Measurements from ENCODE around the gene PEX5L. TPM values are rescaled to one million over a fixed set of nuclear protein-coding genes. Genes with fewer than 3 reads are reported as not detected.

PEX5L gene
- polyA plus RNA-seq, 1 donor: 0.61 TPM

DNA sequence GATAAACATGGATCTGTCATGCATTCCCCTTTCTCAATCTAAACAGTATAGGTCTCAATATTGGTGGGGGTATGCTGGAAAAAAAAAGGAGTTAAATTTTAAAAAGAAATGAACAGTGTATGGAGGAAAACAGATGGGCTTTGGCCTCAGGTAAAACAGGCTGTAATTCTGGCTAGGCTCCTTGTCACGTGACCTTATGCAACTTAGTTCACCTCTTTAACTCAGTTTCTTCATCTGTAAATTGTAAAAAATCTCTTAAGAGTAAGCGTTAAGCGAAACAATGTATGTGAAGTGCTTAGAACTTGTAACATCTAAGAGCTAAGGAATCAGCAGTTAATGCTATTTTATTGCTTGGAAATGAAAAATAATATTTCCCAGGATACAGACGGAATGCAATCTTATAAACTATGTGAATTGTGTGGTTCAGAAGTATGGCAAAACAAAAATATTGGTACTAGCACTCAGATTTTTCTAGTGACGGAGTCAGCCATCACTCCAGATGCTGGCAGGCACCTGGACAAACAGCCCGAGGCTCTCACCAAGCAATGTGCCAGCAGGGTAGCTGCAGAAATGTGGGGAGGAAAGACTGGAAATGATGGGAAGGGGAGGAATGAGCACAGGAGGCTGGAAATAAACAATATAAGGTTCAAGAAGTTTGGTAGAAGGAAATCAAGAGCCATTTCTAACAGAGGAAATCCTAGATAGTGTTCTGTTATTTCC is 211.1 kb downstream of the PEX5L start:
- Histone ChIP-seq H3K9me3 (ENCODE audit: control insufficient read depth, low read depth, low read length) (no peaks in the 10 kb centered on the region), H3K4me1 (ENCODE audit: control insufficient read depth, insufficient read depth, low read length) (no peaks in the 10 kb centered on the region), H3K4me3 (ENCODE audit: low read length) (no peak overlapping the region), H3K36me3 (ENCODE audit: control insufficient read depth, insufficient read depth, low read length) (no peaks in the 10 kb centered on the region), H3K27me3 (ENCODE audit: control insufficient read depth, insufficient read depth, low read length) (no peaks in the 10 kb centered on the region), H3K27ac (ENCODE audit: low read length) (no peak overlapping the region)
- no peak for DNase-seq
- WGBS (ENCODE audit: insufficient coverage, low lambda C conversion rate): 94% methylated on average over 3 of the region's 6 CpGs

DNA sequence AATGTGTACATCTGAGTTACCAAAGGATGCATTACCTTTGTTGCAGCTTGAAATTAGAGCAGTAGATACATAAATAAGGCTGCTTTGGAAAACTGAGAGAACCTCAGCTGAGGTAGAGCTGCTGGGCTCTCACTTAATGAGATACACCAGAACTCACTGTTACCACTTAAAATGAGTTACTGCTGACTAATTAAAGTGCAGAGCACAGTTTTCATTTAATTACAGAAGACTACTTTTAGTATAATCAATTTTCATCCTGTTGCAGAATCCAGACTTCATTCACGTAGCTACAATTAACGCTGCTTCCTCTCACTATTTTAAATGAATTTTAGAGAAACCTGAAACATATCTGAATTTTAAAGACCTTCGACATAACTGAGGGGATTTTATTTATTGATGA is 214.4 kb downstream of the PEX5L start:
- Histone ChIP-seq H3K9me3 (ENCODE audit: control insufficient read depth, low read depth, low read length) (no peaks in the 10 kb centered on the region), H3K27ac (ENCODE audit: low read length) (no peak overlapping the region), H3K4me3 (ENCODE audit: low read length) (no peak overlapping the region), H3K27me3 (ENCODE audit: control insufficient read depth, insufficient read depth, low read length) (peaks cover 3% of the 10 kb centered on the region), H3K36me3 (ENCODE audit: control insufficient read depth, insufficient read depth, low read length) (no peaks in the 10 kb centered on the region), H3K4me1 (ENCODE audit: control insufficient read depth, insufficient read depth, low read length) (no peaks in the 10 kb centered on the region)
- 100% methylated on average over 3 of the region's 3 CpGs for WGBS (ENCODE audit: insufficient coverage, low lambda C conversion rate)
- no peak for DNase-seq

DNA sequence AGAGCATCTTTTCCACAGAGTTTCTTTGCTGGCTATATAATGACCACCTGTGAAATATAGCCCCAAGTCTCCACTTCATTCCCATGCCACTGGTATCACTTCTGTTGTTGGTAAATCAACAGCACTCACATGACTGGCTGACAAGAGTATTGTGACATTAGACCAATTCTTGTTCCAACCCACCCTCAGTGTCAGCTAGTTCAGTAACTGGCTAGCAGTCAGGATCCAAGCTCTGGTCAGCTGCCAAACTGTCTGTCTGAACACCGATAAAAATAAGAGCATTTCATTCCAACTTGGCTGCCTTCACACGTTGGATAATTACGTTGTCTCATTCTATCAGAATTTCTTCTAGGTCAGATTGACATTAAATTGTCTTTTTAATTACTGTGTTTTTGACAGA is 217.4 kb downstream of the PEX5L start:
- Histone ChIP-seq H3K36me3 (ENCODE audit: control insufficient read depth, insufficient read depth, low read length) (no peaks in the 10 kb centered on the region), H3K9me3 (ENCODE audit: control insufficient read depth, low read depth, low read length) (no peaks in the 10 kb centered on the region), H3K27me3 (ENCODE audit: control insufficient read depth, insufficient read depth, low read length) (peaks cover 3% of the 10 kb centered on the region), H3K4me3 (ENCODE audit: low read length) (no peak overlapping the region), H3K27ac (ENCODE audit: low read length) (no peak overlapping the region), H3K4me1 (ENCODE audit: control insufficient read depth, insufficient read depth, low read length) (no peaks in the 10 kb centered on the region)
- WGBS (ENCODE audit: insufficient coverage, low lambda C conversion rate): 100% methylated on average over 3 of the region's 3 CpGs
- DNase-seq: no peak

DNA sequence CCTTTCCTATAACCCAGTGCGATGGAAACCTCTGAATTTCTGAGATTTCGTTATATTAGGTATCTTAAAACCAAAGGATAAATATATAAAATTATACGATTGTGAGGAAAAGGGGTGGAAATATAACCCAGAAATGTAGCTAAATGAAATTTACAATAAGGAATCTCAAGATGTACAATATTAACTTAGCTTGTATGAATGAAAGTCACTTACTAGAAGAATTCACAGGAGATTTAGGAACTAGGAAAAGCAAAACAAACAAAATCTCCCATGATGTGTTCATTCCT is 224.7 kb downstream of the PEX5L start:
- no peak overlapping the region for H3K27ac ChIP-seq (ENCODE audit: low read length)
- H3K4me1 ChIP-seq (ENCODE audit: control insufficient read depth, insufficient read depth, low read length): no peaks in the 10 kb centered on the region
- WGBS (ENCODE audit: insufficient coverage, low lambda C conversion rate): 80% methylated on average over 3 of the region's 3 CpGs
- no peak overlapping the region for H3K4me3 ChIP-seq (ENCODE audit: low read length)
- H3K9me3 ChIP-seq (ENCODE audit: control insufficient read depth, low read depth, low read length): no peaks in the 10 kb centered on the region
- DNase-seq: no peak
- H3K36me3 ChIP-seq (ENCODE audit: control insufficient read depth, insufficient read depth, low read length): no peaks in the 10 kb centered on the region
- no peaks in the 10 kb centered on the region for H3K27me3 ChIP-seq (ENCODE audit: control insufficient read depth, insufficient read depth, low read length)

DNA sequence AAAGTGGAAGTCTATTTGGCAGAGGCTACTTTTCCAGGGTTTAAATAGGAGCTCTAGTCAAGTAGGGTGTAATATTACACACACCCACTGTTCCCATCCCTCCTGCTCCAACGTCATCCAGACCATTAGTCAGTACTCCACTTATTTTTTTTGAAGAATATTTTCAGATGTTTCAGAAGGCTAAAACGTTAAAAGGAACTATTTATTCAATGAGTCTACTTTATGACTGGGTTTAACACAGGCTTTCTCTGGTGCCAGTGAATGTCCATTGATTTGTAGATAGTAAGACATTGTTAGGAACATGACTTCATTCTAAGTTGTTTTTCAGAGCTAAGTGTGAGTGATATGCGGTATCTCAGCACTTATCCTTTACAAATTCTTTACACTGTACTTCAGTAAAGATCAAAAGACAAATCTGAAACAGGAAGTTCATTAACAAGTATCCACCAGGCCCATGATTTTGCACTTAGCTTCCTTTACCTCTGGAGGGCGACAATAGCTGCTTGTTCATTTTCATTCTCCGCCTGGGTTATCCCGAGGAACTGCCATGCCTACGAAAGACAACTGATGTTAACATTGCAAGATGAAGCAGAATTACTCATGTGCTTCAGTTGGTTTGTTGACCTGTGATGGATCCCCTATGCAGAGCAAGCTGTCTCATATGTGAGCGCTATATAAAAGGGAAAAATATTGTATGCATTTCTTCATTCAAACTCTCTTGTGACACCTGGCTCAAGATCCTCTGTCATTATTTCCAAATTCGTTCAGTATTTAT is 225.2 kb downstream of the PEX5L start:
- H3K4me1 ChIP-seq (ENCODE audit: control insufficient read depth, insufficient read depth, low read length): no peaks in the 10 kb centered on the region
- H3K27ac ChIP-seq (ENCODE audit: low read length): no peak overlapping the region
- H3K9me3 ChIP-seq (ENCODE audit: control insufficient read depth, low read depth, low read length): no peaks in the 10 kb centered on the region
- H3K4me3 ChIP-seq (ENCODE audit: low read length): no peak overlapping the region
- H3K27me3 ChIP-seq (ENCODE audit: control insufficient read depth, insufficient read depth, low read length): no peaks in the 10 kb centered on the region
- 50% methylated on average over 2 of the region's 9 CpGs for WGBS (ENCODE audit: insufficient coverage, low lambda C conversion rate)
- peak; percentile 28 to 60 for DNase-seq
- no peaks in the 10 kb centered on the region for H3K36me3 ChIP-seq (ENCODE audit: control insufficient read depth, insufficient read depth, low read length)

DNA sequence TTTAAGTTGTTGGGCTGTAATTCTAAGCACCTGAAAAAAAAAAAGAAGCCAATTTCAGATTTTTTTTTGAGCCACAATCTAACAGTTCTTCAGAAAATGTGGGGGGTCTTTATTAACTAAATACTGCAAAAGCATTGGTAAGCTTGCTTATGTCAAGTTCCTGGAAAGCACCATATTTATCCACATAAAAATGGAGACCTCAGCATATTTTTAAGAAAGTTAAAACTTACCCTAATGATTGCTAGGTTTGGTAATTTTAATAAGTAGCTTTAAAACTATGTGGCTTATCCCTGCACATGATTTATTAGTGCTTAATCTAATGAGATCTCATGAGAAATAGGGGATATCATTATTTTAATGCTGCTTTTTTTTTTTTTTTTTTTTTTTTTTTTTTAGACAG is 227.1 kb downstream of the PEX5L start:
- H3K4me3 ChIP-seq (ENCODE audit: low read length): no peak overlapping the region
- H3K27ac ChIP-seq (ENCODE audit: low read length): no peak overlapping the region
- no peaks in the 10 kb centered on the region for H3K9me3 ChIP-seq (ENCODE audit: control insufficient read depth, low read depth, low read length)
- H3K27me3 ChIP-seq (ENCODE audit: control insufficient read depth, insufficient read depth, low read length): no peaks in the 10 kb centered on the region
- H3K4me1 ChIP-seq (ENCODE audit: control insufficient read depth, insufficient read depth, low read length): no peaks in the 10 kb centered on the region
- no peak for DNase-seq
- H3K36me3 ChIP-seq (ENCODE audit: control insufficient read depth, insufficient read depth, low read length): no peaks in the 10 kb centered on the region

GRCh38 chr3:179807588-179807987 is 229.1 kb downstream of the PEX5L start:
- DNase-seq: no peak
- no peak overlapping the region for H3K27ac ChIP-seq (ENCODE audit: low read length)
- H3K4me3 ChIP-seq (ENCODE audit: low read length): no peak overlapping the region
- 100% methylated on average over 1 of the region's 14 CpGs for WGBS (ENCODE audit: insufficient coverage, low lambda C conversion rate)
- H3K4me1 ChIP-seq (ENCODE audit: control insufficient read depth, insufficient read depth, low read length): no peaks in the 10 kb centered on the region
- H3K9me3 ChIP-seq (ENCODE audit: control insufficient read depth, low read depth, low read length): no peaks in the 10 kb centered on the region
- H3K36me3 ChIP-seq (ENCODE audit: control insufficient read depth, insufficient read depth, low read length): no peaks in the 10 kb centered on the region
- H3K27me3 ChIP-seq (ENCODE audit: control insufficient read depth, insufficient read depth, low read length): no peaks in the 10 kb centered on the region

DNA sequence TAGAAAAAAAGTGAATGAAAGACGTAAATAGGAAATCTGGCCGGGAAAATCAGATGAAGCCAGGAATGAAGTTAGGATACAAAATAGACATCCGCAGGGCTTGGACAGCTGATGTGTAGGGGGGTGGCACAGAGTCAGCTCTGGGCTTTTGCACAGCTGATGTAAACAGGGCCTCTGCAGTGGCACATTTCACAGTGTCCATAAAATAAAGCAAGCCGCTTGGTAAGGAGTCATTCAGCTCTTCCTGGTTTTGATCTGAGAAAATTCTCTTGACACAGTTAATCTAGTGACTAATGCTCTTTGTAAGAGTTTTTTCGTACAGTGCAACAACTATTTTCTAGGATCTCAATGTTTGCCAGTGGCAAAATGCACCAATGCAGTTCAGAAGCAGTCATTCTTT is 230.6 kb downstream of the PEX5L start:
- H3K27ac ChIP-seq (ENCODE audit: low read length): no peak overlapping the region
- WGBS (ENCODE audit: insufficient coverage, low lambda C conversion rate): 94% methylated on average over 3 of the region's 5 CpGs
- no peaks in the 10 kb centered on the region for H3K36me3 ChIP-seq (ENCODE audit: control insufficient read depth, insufficient read depth, low read length)
- H3K9me3 ChIP-seq (ENCODE audit: control insufficient read depth, low read depth, low read length): no peaks in the 10 kb centered on the region
- no peak for DNase-seq
- H3K4me1 ChIP-seq (ENCODE audit: control insufficient read depth, insufficient read depth, low read length): no peaks in the 10 kb centered on the region
- H3K4me3 ChIP-seq (ENCODE audit: low read length): no peak overlapping the region
- no peaks in the 10 kb centered on the region for H3K27me3 ChIP-seq (ENCODE audit: control insufficient read depth, insufficient read depth, low read length)

DNA sequence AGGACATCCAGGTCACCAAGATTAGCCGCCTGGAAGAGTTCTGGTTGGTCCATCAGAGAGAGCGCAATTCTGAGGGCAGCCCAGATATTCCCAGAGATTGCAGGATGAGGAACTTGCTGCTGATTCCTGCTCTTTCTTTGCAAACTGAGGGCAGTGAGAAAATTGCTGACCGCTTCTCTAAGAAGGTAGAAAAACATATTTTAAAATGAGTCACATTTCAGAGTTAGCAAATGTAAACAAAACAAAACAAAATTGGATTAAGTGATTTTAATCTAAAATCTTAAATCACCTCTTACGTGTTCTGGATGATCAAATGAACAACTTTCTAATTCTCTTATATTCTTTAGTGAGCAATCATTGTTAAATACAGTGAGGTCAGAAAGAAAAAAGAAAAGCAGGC is 234.9 kb downstream of the PEX5L start:
- Histone ChIP-seq H3K9me3 (ENCODE audit: control insufficient read depth, low read depth, low read length) (no peaks in the 10 kb centered on the region), H3K36me3 (ENCODE audit: control insufficient read depth, insufficient read depth, low read length) (no peaks in the 10 kb centered on the region), H3K4me1 (ENCODE audit: control insufficient read depth, insufficient read depth, low read length) (no peaks in the 10 kb centered on the region), H3K27me3 (ENCODE audit: control insufficient read depth, insufficient read depth, low read length) (no peaks in the 10 kb centered on the region), H3K4me3 (ENCODE audit: low read length) (no peak overlapping the region), H3K27ac (ENCODE audit: low read length) (no peak overlapping the region)
- DNase-seq: no peak
- 100% methylated on average over 2 of the region's 4 CpGs for WGBS (ENCODE audit: insufficient coverage, low lambda C conversion rate)

DNA sequence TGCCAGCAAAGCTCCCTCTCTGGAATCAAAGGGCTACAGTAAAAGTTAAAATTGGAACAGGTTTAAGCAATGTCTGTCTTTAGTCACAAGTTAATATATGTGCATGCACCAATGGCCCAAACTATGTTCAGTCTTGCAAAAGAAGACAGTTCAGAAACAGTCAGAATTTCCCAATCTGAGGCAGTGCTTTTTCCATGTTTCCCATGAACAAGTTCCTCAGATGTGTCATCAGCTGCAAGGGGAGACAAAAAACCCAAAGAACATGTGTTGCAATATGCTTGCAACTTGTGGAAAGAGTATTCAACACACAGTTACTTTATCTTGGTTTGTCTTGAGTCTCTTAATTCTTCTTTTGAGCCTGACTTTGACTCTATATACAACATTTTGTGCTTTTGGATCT is 235.5 kb downstream of the PEX5L start:
- no peaks in the 10 kb centered on the region for H3K27me3 ChIP-seq (ENCODE audit: control insufficient read depth, insufficient read depth, low read length)
- no peaks in the 10 kb centered on the region for H3K36me3 ChIP-seq (ENCODE audit: control insufficient read depth, insufficient read depth, low read length)
- no peaks in the 10 kb centered on the region for H3K4me1 ChIP-seq (ENCODE audit: control insufficient read depth, insufficient read depth, low read length)
- no peak for DNase-seq
- no peak overlapping the region for H3K4me3 ChIP-seq (ENCODE audit: low read length)
- H3K9me3 ChIP-seq (ENCODE audit: control insufficient read depth, low read depth, low read length): no peaks in the 10 kb centered on the region
- no peak overlapping the region for H3K27ac ChIP-seq (ENCODE audit: low read length)

DNA sequence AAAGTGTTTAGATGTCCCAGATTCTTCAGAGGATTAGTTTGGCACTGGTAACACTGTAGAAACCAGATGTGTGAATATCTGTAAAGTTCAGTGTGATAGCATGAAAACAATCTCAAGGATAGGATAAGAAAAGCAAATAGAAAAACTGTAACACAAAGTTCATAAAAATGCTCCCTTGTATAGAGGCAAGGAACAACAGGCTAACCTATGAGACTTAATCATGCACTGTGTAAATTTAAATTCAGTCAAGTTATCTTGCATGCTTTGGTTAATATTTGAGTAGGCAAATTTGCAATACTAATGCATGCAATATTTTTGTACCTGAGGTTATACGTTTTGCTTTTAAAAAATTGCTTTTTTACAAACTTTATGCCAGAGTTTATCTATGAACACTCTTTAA is 239.5 kb downstream of the PEX5L start:
- no peaks in the 10 kb centered on the region for H3K9me3 ChIP-seq (ENCODE audit: control insufficient read depth, low read depth, low read length)
- no peak overlapping the region for H3K27ac ChIP-seq (ENCODE audit: low read length)
- H3K36me3 ChIP-seq (ENCODE audit: control insufficient read depth, insufficient read depth, low read length): no peaks in the 10 kb centered on the region
- 17% methylated on average over 1 of the region's 1 CpG for WGBS (ENCODE audit: insufficient coverage, low lambda C conversion rate)
- H3K27me3 ChIP-seq (ENCODE audit: control insufficient read depth, insufficient read depth, low read length): no peaks in the 10 kb centered on the region
- H3K4me3 ChIP-seq (ENCODE audit: low read length): no peak overlapping the region
- no peaks in the 10 kb centered on the region for H3K4me1 ChIP-seq (ENCODE audit: control insufficient read depth, insufficient read depth, low read length)
- DNase-seq: no peak

Measured in large intestine (tissue), 3 donors.